ENCODE measurements around the gene RAB6A. TPM values are rescaled to one million over a fixed set of nuclear protein-coding genes. Genes with fewer than 3 reads are reported as not detected.

RAB6A gene
- total and polyA plus RNA-seq, 3 experiments from 2014 or later, result 66.9 to 125 (median 69.9) TPM

GRCh38 chr11:73660497-73661034, 100.3 kb downstream of the RAB6A start:
- Mint-ChIP-seq H3K27ac (no peak overlapping the region), H3K4me3 (peak overlapping the region in 4 of 7 donors; percentile 31 to 61 (median 45)), H3K36me3 (peaks cover 0 to 23% (median 5%) of the 10 kb centered on the region in 3 donors), H3K4me1 (peaks cover 7 to 13% (median 8%) of the 10 kb centered on the region in 3 donors), H3K27me3 (peaks cover 0 to 3% of the 10 kb centered on the region in 2 donors), H3K9me3 (no peaks in the 10 kb centered on the region)
- ChIA-PET CTCF (interaction anchor here (0.6 to 8.6 kb wide), 26 partner anchors 9 to 358 kb away, joined by 3 to 138 read pairs (median 4); partner anchors contain the start of gene ARHGEF17), POLR2A (no interaction called here)
- H3K36me3 ChIP-seq (ENCODE audit: insufficient read depth, low read length), result no peaks in the 10 kb centered on the region
- H3K9me3 ChIP-seq (ENCODE audit: low read length), result no peaks in the 10 kb centered on the region
- no peaks in the 10 kb centered on the region for H3K27me3 ChIP-seq (ENCODE audit: insufficient read depth, low read length, poor library complexity, severe bottlenecking)
- H3K4me1 ChIP-seq (ENCODE audit: insufficient read depth, low read length), result peaks cover 7% of the 10 kb centered on the region
- no peak overlapping the region for H3K27ac ChIP-seq (ENCODE audit: low read depth, low read length)
- no peak overlapping the region for H3K4me3 ChIP-seq (ENCODE audit: low read length)
- no peak for DNase-seq

DNA sequence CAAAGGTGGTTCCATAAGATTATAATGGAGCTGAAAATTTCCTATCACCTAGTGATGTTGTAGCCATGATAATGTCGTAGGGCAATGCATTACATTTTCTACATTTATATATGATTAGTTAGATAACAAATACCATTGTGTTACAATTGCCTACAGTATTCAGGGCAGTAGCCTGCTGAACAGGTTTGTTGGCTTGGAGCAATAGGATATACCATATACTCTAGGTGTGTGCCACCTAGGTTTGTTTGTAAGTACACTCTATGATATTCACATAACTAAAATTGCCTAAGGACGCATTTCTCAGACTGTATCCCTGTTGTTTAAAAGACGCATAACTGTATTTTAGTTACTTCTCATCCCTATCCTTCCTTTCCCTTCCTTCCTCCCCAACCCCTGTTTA, 100.9 kb downstream of the RAB6A start:
- POLR2A ChIA-PET, result no interaction called here
- Histone ChIP-seq H3K36me3 (ENCODE audit: insufficient read depth, low read length) (no peaks in the 10 kb centered on the region), H3K27ac (ENCODE audit: low read depth, low read length) (no peak overlapping the region), H3K9me3 (ENCODE audit: low read length) (no peaks in the 10 kb centered on the region), H3K4me3 (ENCODE audit: low read length) (no peak overlapping the region), H3K27me3 (ENCODE audit: insufficient read depth, low read length, poor library complexity, severe bottlenecking) (no peaks in the 10 kb centered on the region), H3K4me1 (ENCODE audit: insufficient read depth, low read length) (peaks cover 7% of the 10 kb centered on the region)
- Mint-ChIP-seq H3K27ac (no peak overlapping the region), H3K36me3 (peaks cover 0 to 27% (median 5%) of the 10 kb centered on the region in 3 donors), H3K4me3 (peak overlapping the region in 1 of 7 donors; percentile 1), H3K4me1 (peaks cover 7 to 13% (median 8%) of the 10 kb centered on the region in 3 donors), H3K27me3 (peaks cover 0 to 3% of the 10 kb centered on the region in 2 donors), H3K9me3 (no peaks in the 10 kb centered on the region)
- CTCF ChIA-PET, result interaction anchor here (0.8 to 8.6 kb wide), 21 partner anchors 10 to 358 kb away, joined by 3 to 138 read pairs (median 4); partner anchors contain the start of gene ARHGEF17
- DNase-seq, result no peak

DNA sequence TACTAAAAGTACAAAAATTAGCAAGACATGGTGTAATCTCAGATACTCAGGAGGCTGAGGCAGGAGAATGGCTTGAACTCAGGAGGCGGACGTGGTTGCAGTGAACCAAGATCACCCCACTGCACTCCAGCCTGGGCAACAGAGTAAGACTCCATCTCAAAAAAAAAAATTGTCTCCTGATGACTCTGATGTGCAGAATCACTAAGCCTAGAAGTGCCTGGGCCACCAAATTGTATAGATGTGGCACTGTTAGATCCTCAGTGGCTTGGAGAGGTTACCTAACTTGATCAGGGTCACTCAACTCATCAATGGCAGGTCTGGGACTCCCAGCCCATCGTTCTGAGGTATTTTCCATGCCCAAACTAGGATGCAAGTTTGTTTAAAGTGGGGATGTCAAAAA, 103.9 kb downstream of the RAB6A start:
- Histone ChIP-seq H3K27me3 (ENCODE audit: insufficient read depth, low read length, poor library complexity, severe bottlenecking) (no peaks in the 10 kb centered on the region), H3K9me3 (ENCODE audit: low read length) (no peaks in the 10 kb centered on the region), H3K27ac (ENCODE audit: low read depth, low read length) (no peak overlapping the region), H3K4me3 (ENCODE audit: low read length) (no peak overlapping the region), H3K4me1 (ENCODE audit: insufficient read depth, low read length) (peaks cover 7% of the 10 kb centered on the region), H3K36me3 (ENCODE audit: insufficient read depth, low read length) (peaks cover 3% of the 10 kb centered on the region)
- ChIA-PET POLR2A (no interaction called here), CTCF (interaction anchor here (8.6 kb wide), 1 partner anchor 32 kb away, joined by 138 read pairs; no protein-coding TSS in a partner anchor)
- Mint-ChIP-seq H3K36me3 (peaks cover 0 to 50% (median 10%) of the 10 kb centered on the region in 3 donors), H3K27me3 (peaks cover 0 to 3% of the 10 kb centered on the region in 2 donors), H3K9me3 (no peaks in the 10 kb centered on the region), H3K27ac (peak overlapping the region in 1 of 8 donors; percentile 75), H3K4me3 (no peak overlapping the region), H3K4me1 (peaks cover 5 to 13% (median 7%) of the 10 kb centered on the region in 3 donors)
- no peak for DNase-seq

GRCh38 chr11:73655686-73656085, 105.2 kb downstream of the RAB6A start:
- Histone ChIP-seq H3K9me3 (ENCODE audit: low read length) (no peaks in the 10 kb centered on the region), H3K4me1 (ENCODE audit: insufficient read depth, low read length) (peaks cover 1% of the 10 kb centered on the region), H3K36me3 (ENCODE audit: insufficient read depth, low read length) (peaks cover 3% of the 10 kb centered on the region), H3K27me3 (ENCODE audit: insufficient read depth, low read length, poor library complexity, severe bottlenecking) (no peaks in the 10 kb centered on the region), H3K27ac (ENCODE audit: low read depth, low read length) (no peak overlapping the region), H3K4me3 (ENCODE audit: low read length) (no peak overlapping the region)
- H3K27me3 Mint-ChIP-seq, result peaks cover 0 to 3% of the 10 kb centered on the region in 2 donors
- no peak for DNase-seq
- H3K27ac Mint-ChIP-seq, result peak overlapping the region in 1 of 8 donors; percentile 72
- ChIA-PET POLR2A (no interaction called here), CTCF (interaction anchor here (2.4 kb wide), 1 partner anchor 30 kb away, joined by 11 read pairs; no protein-coding TSS in a partner anchor)
- no peak overlapping the region for H3K4me3 Mint-ChIP-seq
- peaks cover 0 to 54% (median 7%) of the 10 kb centered on the region in 3 donors for H3K36me3 Mint-ChIP-seq
- H3K9me3 Mint-ChIP-seq, result no peaks in the 10 kb centered on the region
- H3K4me1 Mint-ChIP-seq, result peaks cover 2 to 6% (median 2%) of the 10 kb centered on the region in 3 donors

GRCh38 chr11:73654482-73655021, 106.3 kb downstream of the RAB6A start:
- Histone ChIP-seq H3K4me1 (ENCODE audit: insufficient read depth, low read length) (no peaks in the 10 kb centered on the region), H3K36me3 (ENCODE audit: insufficient read depth, low read length) (peaks cover 3% of the 10 kb centered on the region), H3K9me3 (ENCODE audit: low read length) (no peaks in the 10 kb centered on the region), H3K27ac (ENCODE audit: low read depth, low read length) (no peak overlapping the region), H3K27me3 (ENCODE audit: insufficient read depth, low read length, poor library complexity, severe bottlenecking) (no peaks in the 10 kb centered on the region), H3K4me3 (ENCODE audit: low read length) (no peak overlapping the region)
- peak overlapping the region in 2 of 8 donors; percentile 27 to 64 for H3K27ac Mint-ChIP-seq
- no peak overlapping the region for H3K4me3 Mint-ChIP-seq
- no peaks in the 10 kb centered on the region for H3K9me3 Mint-ChIP-seq
- ChIA-PET POLR2A (no interaction called here), CTCF (interaction anchor here (2.4 kb wide), 1 partner anchor 29 kb away, joined by 11 read pairs; no protein-coding TSS in a partner anchor)
- no peaks in the 10 kb centered on the region for H3K4me1 Mint-ChIP-seq
- peaks cover 0 to 58% (median 7%) of the 10 kb centered on the region in 3 donors for H3K36me3 Mint-ChIP-seq
- no peaks in the 10 kb centered on the region for H3K27me3 Mint-ChIP-seq
- DNase-seq, result no peak

- CTCF ChIA-PET, result interaction anchor here (0.8 to 2.4 kb wide), 2 partner anchors 28 kb away, joined by 3 to 11 read pairs; no protein-coding TSS in a partner anchor
- no peak overlapping the region for H3K27ac ChIP-seq (ENCODE audit: low read depth, low read length)
- no peaks in the 10 kb centered on the region for H3K27me3 Mint-ChIP-seq
- H3K4me3 ChIP-seq (ENCODE audit: low read length), result no peak overlapping the region
- H3K27me3 ChIP-seq (ENCODE audit: insufficient read depth, low read length, poor library complexity, severe bottlenecking), result no peaks in the 10 kb centered on the region
- H3K9me3 ChIP-seq (ENCODE audit: low read length), result no peaks in the 10 kb centered on the region
- POLR2A ChIA-PET, result no interaction called here
- no peaks in the 10 kb centered on the region for H3K9me3 Mint-ChIP-seq
- H3K4me3 Mint-ChIP-seq, result no peak overlapping the region
- H3K4me1 ChIP-seq (ENCODE audit: insufficient read depth, low read length), result no peaks in the 10 kb centered on the region
- H3K36me3 Mint-ChIP-seq, result peaks cover 0 to 58% (median 7%) of the 10 kb centered on the region in 3 donors
- DNase-seq, result no peak
- H3K27ac Mint-ChIP-seq, result peak overlapping the region in 2 of 8 donors; percentile 27 to 65
- H3K36me3 ChIP-seq (ENCODE audit: insufficient read depth, low read length), result peaks cover 3% of the 10 kb centered on the region
- H3K4me1 Mint-ChIP-seq, result peaks cover 0 to 5% (median 4%) of the 10 kb centered on the region in 3 donors
Observed at GRCh38 chr11:73653996-73654395, 106.9 kb downstream of the RAB6A start.

- ChIA-PET POLR2A (no interaction called here), CTCF (interaction anchor here (0.8 kb wide), 1 partner anchor 27 kb away, joined by 3 read pairs; no protein-coding TSS in a partner anchor)
- Mint-ChIP-seq H3K27me3 (no peaks in the 10 kb centered on the region), H3K36me3 (peaks cover 0 to 54% (median 7%) of the 10 kb centered on the region in 3 donors), H3K4me3 (no peak overlapping the region), H3K27ac (peak overlapping the region in 3 of 8 donors; percentile 30 to 84 (median 59)), H3K9me3 (no peaks in the 10 kb centered on the region), H3K4me1 (peaks cover 3 to 12% (median 8%) of the 10 kb centered on the region in 3 donors)
- no peak overlapping the region for H3K4me3 ChIP-seq (ENCODE audit: low read length)
- no peaks in the 10 kb centered on the region for H3K27me3 ChIP-seq (ENCODE audit: insufficient read depth, low read length, poor library complexity, severe bottlenecking)
- peaks cover 5% of the 10 kb centered on the region for H3K4me1 ChIP-seq (ENCODE audit: insufficient read depth, low read length)
- H3K27ac ChIP-seq (ENCODE audit: low read depth, low read length), result no peak overlapping the region
- H3K36me3 ChIP-seq (ENCODE audit: insufficient read depth, low read length), result peaks cover 3% of the 10 kb centered on the region
- no peaks in the 10 kb centered on the region for H3K9me3 ChIP-seq (ENCODE audit: low read length)
- DNase-seq, result no peak
Observed at GRCh38 chr11:73652856-73653559, 107.9 kb downstream of the RAB6A start.

All from CD8-positive, alpha-beta memory T cell (primary cell).